ENCODE measurements around the gene MAFG. TPM values are rescaled to one million over a fixed set of nuclear protein-coding genes. Genes with fewer than 3 reads are reported as not detected.

The MAFG gene
- total RNA-seq, result 10 to 100 TPM; 19.8 to 38.3 (median 34.4) TPM

DNA sequence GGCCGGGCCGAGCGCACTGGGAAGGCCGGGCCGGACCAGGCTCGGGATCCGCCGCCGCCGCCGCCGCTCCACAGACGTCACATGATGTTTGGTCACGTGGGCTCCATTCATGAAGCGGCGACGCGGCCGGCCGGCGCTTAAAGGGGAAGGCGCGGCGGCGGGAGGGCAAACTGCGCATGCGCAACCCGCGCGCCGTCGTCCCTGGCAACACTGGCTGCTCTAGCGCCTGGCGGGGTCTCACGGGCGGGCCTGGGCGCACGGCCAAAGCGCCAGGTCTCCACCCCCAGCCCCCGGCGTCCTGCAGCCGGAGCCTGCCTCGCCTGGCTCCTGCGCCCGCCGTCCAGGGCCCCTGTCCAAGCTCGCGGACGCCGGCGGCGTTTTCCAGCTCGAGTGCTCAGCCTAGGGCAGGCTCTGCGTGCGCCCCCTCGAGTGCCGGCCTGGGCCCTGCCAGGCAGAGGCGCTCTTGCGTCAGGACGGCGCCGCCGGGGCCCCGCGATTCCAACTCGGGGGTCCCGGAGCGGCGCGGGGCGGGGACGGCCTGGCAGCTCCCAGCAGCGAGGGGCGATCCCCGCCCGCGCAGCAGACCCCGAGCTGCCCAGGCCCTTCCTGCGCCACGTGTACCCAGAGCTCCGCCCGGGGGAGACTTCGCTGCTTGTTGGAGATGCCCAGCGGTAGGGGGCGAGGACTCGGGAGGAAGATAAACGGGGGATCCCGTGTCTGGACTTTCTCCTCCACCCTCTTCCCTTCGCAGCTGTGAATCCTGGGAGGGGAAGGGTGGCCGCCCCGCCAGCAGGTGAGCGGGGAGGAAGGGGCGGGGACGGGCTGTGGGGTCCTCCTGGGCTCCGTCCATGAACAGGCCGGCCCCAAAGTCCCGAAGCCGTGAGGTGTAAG lies at the start of gene MAFG:
MAFG (minus strand) TSS at position 83 of the 891 bp plus-strand sequence. CDS start 4,550 bp downstream, outside the sequence.
- peak; percentile 92 to 96 (median 94) for DNase-seq
- Histone ChIP-seq H3K36me3 (peaks cover 0 to under 1% (median 0%) of the 10 kb centered on the region in 3 donors), H3K9me3 (no peaks in the 10 kb centered on the region), H3K4me1 (peaks cover 13 to 57% (median 22%) of the 10 kb centered on the region in 4 donors), H3K27ac (peak within 1 kb of the TSS; percentile 94 to 100 (median 97)), H3K27me3 (no peaks in the 10 kb centered on the region), H3K4me3 (peak within 1 kb of the TSS; percentile 96 to 100 (median 98))
- TF ChIP-seq POLR2A (IDR thresholded peaks at IDR 0.05), result peak; percentile 67 to 68
- TF ChIP-seq, protein P1, sequence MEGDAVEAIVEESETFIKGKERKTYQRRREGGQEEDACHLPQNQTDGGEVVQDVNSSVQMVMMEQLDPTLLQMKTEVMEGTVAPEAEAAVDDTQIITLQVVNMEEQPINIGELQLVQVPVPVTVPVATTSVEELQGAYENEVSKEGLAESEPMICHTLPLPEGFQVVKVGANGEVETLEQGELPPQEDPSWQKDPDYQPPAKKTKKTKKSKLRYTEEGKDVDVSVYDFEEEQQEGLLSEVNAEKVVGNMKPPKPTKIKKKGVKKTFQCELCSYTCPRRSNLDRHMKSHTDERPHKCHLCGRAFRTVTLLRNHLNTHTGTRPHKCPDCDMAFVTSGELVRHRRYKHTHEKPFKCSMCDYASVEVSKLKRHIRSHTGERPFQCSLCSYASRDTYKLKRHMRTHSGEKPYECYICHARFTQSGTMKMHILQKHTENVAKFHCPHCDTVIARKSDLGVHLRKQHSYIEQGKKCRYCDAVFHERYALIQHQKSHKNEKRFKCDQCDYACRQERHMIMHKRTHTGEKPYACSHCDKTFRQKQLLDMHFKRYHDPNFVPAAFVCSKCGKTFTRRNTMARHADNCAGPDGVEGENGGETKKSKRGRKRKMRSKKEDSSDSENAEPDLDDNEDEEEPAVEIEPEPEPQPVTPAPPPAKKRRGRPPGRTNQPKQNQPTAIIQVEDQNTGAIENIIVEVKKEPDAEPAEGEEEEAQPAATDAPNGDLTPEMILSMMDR (IDR thresholded peaks at IDR 0.05), result peak in 3 of 6 experiments; percentile 12 to 15 (median 14)

DNA sequence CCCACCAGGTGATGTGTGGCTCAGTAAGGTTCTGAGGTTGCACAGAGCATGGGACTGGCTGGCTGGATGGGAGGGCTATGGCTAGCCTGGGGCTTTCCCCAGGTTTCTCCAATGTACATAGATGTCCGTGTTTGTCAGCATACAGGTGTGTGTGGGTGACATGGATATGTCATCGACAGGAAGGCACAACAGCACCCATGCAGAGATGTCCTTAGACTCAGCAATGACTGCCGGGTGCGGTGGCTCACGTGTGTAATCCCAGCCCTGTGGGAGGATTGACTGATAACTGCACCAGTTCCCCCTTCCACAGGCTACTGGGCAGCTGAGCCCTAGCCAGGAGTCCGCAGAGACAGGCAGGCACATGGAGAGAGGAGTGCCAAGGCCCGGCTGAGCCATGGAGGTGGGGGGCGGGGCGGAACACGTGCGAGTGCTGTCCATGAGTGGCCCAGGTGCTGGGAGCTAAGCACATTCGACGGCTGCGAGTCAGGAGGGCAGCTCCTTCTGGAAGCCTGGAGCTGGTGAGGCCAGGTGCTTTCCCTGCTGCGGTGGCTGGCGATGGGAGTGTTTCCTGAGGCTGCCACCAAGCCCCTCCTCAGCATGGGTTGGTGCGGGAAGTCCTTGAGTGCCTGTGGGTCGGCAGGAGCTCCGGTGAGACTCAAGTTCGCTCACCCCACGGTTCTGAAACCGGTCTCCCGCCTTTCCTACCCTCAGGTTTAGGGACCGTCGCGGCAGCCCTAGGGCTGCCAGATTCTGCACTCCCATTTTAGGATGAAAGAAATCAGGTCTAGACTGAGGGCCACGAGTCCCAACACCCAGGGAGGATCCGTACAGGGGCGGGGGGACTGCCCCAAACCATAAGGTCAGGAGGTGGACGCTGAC lies 49.0 kb upstream of the MAFG start:
- TF ChIP-seq, protein P1 (IDR thresholded peaks at IDR 0.05), result no peak
- TF ChIP-seq POLR2A (IDR thresholded peaks at IDR 0.05), result no peak
- Histone ChIP-seq H3K27me3 (no peaks in the 10 kb centered on the region), H3K4me3 (peak overlapping the region; percentile 88 to 97 (median 96)), H3K36me3 (peaks cover 0 to 5% (median 0%) of the 10 kb centered on the region in 3 donors), H3K4me1 (peaks cover 0 to 18% (median 10%) of the 10 kb centered on the region in 4 donors), H3K27ac (peak overlapping the region; percentile 91 to 99 (median 96)), H3K9me3 (no peaks in the 10 kb centered on the region)
- DNase-seq, result peak; percentile 28 to 65 (median 58)

DNA sequence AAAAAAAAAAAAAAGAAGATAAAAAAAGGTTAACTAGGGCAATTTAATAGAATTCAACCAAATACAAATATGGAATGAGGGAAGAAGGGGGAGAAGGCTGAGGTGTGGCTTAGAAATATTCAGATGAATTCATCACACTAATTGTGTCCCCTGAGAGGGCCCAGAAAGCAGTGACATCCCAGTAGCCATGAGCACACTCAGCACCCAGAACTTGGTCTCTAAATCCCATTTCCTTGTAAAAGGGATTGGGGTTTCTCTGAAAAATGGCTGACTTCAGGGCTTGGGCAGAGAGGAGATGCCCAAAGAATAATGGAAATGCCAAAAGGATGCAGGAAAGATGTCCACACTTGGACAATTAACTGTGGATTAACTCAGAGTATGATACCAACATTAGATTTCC lies 45.9 kb upstream of the MAFG start:
- no peak overlapping the region for H3K4me3 ChIP-seq
- TF ChIP-seq, protein P1 (IDR thresholded peaks at IDR 0.05), result no peak
- no peak for TF ChIP-seq POLR2A (IDR thresholded peaks at IDR 0.05)
- H3K27ac ChIP-seq, result no peak overlapping the region

DNA sequence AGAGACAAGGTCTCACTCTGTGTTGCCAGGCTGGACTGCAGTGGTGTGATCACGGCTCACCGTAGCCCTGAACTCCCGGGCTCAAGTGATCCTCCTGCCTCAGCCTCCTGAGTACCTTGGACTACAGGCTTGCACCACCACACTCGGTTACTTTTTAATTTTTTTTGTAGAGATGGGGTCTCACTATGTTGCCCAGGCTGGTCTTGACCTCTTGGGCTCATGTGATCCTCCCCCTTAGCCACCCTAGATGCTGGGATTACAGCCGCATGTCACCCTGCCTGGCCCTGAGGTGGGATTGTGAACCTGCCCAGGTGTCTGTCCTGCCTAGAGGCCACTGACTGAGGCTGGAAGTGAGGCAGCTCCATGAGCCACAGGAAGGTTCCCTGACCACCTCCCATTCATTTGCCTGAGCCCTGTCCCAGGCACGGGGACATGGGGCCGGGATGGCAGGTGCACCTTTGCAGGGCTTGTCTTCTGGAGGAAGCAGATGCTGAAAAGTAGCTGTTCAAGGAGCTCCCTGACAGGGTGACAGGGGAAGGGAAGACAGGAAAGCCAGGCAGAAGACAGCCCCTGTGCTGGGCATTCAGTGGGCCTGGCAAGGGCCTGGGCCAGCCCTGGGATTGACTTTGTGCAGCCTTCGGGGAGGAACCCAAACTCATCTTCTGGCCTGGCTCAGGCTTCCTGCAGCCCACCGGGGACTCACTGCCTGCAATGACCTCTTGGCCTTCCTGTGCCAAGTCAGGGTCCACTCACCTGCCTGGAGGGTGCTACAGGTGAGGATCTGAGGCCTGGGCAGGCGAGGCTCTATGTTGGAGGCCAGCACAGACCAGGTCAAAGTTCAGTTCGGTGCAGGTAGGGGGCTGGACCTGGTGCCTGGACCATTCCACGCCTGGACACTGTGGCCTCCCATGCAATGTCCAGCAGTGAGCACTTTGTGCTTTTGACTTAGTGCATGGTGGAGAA lies 41.6 kb upstream of the MAFG start:
- no peaks in the 10 kb centered on the region for H3K36me3 ChIP-seq
- no peak for DNase-seq
- H3K27me3 ChIP-seq, result no peaks in the 10 kb centered on the region
- H3K9me3 ChIP-seq, result no peaks in the 10 kb centered on the region
- H3K4me3 ChIP-seq, result no peak overlapping the region
- TF ChIP-seq POLR2A (IDR thresholded peaks at IDR 0.05), result no peak
- TF ChIP-seq, protein P1 (IDR thresholded peaks at IDR 0.05), result no peak
- H3K4me1 ChIP-seq, result peaks cover 7 to 22% (median 19%) of the 10 kb centered on the region in 4 donors
- H3K27ac ChIP-seq, result no peak overlapping the region

More for the DNA sequence above, 45.9 kb upstream of the MAFG start:
- Histone ChIP-seq H3K36me3 (no peaks in the 10 kb centered on the region), H3K9me3 (no peaks in the 10 kb centered on the region), H3K4me1 (peaks cover 1 to 10% (median 8%) of the 10 kb centered on the region in 4 donors), H3K27me3 (no peaks in the 10 kb centered on the region)
- no peak for DNase-seq

Data from Peyer's patch (tissue), 4 donors.